Upper lobe of left lung (tissue), 4 donors: ENCODE measurements around the gene CMTM2.

ENCODE experiments used
- CTCF ChIP-seq, 6 experiments: fragments of 450-650 bp in 4 of 6; fragments of 200-600 bp in 2 of 6; sonication (generic) in 2 of 6; IDR thresholded peaks; one replicate each; pipeline ENCODE4 v1.5.1; 2016 to 2019; ENCODE audit warnings: antibody characterized with exemption in 6 of 6
- EP300 ChIP-seq, 4 donors: sonication (generic); formaldehyde crosslinking; IDR thresholded peaks; one replicate each; pipeline ENCODE4 v1.5.1; 2017; ENCODE audit warnings: antibody characterized with exemption in 4 of 4, control low read depth in 2 of 4
- POLR2A ChIP-seq, 4 donors: fragments of 450-650 bp; IDR thresholded peaks; one replicate each; pipeline ENCODE4 v1.5.1; 2016 to 2017; ENCODE audit warnings: antibody characterized with exemption in 4 of 4, mild to moderate bottlenecking in 2 of 4

GRCh38 chr16:66560107-66560506 is 19.2 kb upstream of the CMTM2 start:
- TF ChIP-seq EP300 (IDR thresholded peaks at IDR 0.05), result no peak
- no peak for TF ChIP-seq POLR2A (IDR thresholded peaks at IDR 0.05)
- TF ChIP-seq CTCF (IDR thresholded peaks at IDR 0.05), result no peak
